GM19467 (cell line): ENCODE results near the gene ZMYND19.
"Not testable (repeated sequence)": the region's sequence is repeated elsewhere in the genome, so short reads cannot be mapped to it uniquely, and the experiment has no call there.

Experiments used
- ATAC-seq: cut with Tn5 transposase; IDR thresholded peaks from one replicate; pipeline ENCODE4 v1.9.1; 2021; ENCODE audit warnings: mild to moderate bottlenecking, moderate library complexity; ENCODE audit not compliant: unreplicated experiment

Gene ZMYND19

GRCh38 chr9:137589441-137590122 lies 730 bp downstream of the ZMYND19 start:
- peak; percentile 14 for ATAC-seq

- no peak for ATAC-seq
These were observed 1.4 kb downstream of the ZMYND19 start for GRCh38 chr9:137588891-137589290.

GRCh38 chr9:137588311-137588710 lies 2.0 kb downstream of the ZMYND19 start:
- ATAC-seq, result no peak

GRCh38 chr9:137586854-137587253 lies 3.5 kb downstream of the ZMYND19 start:
- no peak for ATAC-seq

GRCh38 chr9:137583957-137584356 lies 6.4 kb downstream of the ZMYND19 start:
- ATAC-seq, result no peak

- no peak for ATAC-seq
These were observed 7.0 kb downstream of the ZMYND19 start for GRCh38 chr9:137583347-137583746.

- no peak for ATAC-seq
These were observed 7.9 kb downstream of the ZMYND19 start for GRCh38 chr9:137582286-137582860.

GRCh38 chr9:137581361-137582285 lies 8.7 kb downstream of the ZMYND19 start:
- ATAC-seq, result no peak

GRCh38 chr9:137580954-137581322 lies 9.4 kb downstream of the ZMYND19 start:
- no peak for ATAC-seq

GRCh38 chr9:137580209-137580953 lies 9.9 kb downstream of the ZMYND19 start:
- no peak for ATAC-seq

GRCh38 chr9:137579259-137579604 lies 11.1 kb downstream of the ZMYND19 start:
- no peak for ATAC-seq

GRCh38 chr9:137578518-137579258 lies 11.6 kb downstream of the ZMYND19 start, which contains the start of gene DPH7:
DPH7 (minus strand) TSS chr9:137578925; CDS start chr9:137578777, 148 bp downstream.
- peak; percentile 89 for ATAC-seq

GRCh38 chr9:137575716-137576411 lies 14.4 kb downstream of the ZMYND19 start:
- ATAC-seq, result no peak

GRCh38 chr9:137575364-137575715 lies 15.0 kb downstream of the ZMYND19 start:
- ATAC-seq, result no peak

GRCh38 chr9:137574192-137574591 lies 16.1 kb downstream of the ZMYND19 start:
- no peak for ATAC-seq

- ATAC-seq, result no peak
These were observed 19.7 kb downstream of the ZMYND19 start for GRCh38 chr9:137570566-137570965.

- no peak for ATAC-seq
These were observed 20.6 kb downstream of the ZMYND19 start for GRCh38 chr9:137569609-137570203.

- ATAC-seq, result not testable (repeated sequence)
These were observed 21.9 kb downstream of the ZMYND19 start for GRCh38 chr9:137568445-137568844.

- ATAC-seq, result no peak
These were observed 25.4 kb downstream of the ZMYND19 start for GRCh38 chr9:137564817-137565411.
